Measurements from ENCODE around the gene RUBCNL. TPM values are rescaled to one million over a fixed set of nuclear protein-coding genes. Genes with fewer than 3 reads are reported as not detected.

RUBCNL gene
- polyA plus RNA-seq, 2 of the 4 experiments (the other 2 are of a cell fraction) = not detected

GRCh38 chr13:46329624-46330023 lies 57.4 kb downstream of the RUBCNL start:
- Histone ChIP-seq H3K9me3 (no peaks in the 10 kb centered on the region), H3K4me1 (no peaks in the 10 kb centered on the region), H3K4me3 (no peak overlapping the region), H3K4me2 (no peak overlapping the region), H3K27ac (no peak overlapping the region)
- TF ChIP-seq JUNB (IDR thresholded peaks at IDR 0.05) = no peak
- TF ChIP-seq MAZ (IDR thresholded peaks at IDR 0.05; ENCODE audit: borderline replicate concordance, low read depth, low read length) = no peak
- TF ChIP-seq HOXB5 (CRISPR knock-in tag; IDR thresholded peaks at IDR 0.05) = no peak
- no peak for TF ChIP-seq MYC (IDR thresholded peaks at IDR 0.05; ENCODE audit: borderline replicate concordance, low read length)
- no peak for TF ChIP-seq HOXA7 (CRISPR knock-in tag; IDR thresholded peaks at IDR 0.05)
- TF ChIP-seq TFCP2L1 (CRISPR knock-in tag; IDR thresholded peaks at IDR 0.05) = no peak
- TF ChIP-seq CBX2 (IDR thresholded peaks at IDR 0.05; ENCODE audit: borderline replicate concordance, low read depth) = no peak
- no peak for TF ChIP-seq RAD21 (conservative IDR thresholded peaks at IDR 0.05 in 1 of 2, IDR thresholded peaks at IDR 0.05 in 1 of 2)
- no peak for TF ChIP-seq BCL3 (IDR thresholded peaks at IDR 0.05)
- DNase-seq (ENCODE audit: low read depth in 1 of 2, low spot score in 1 of 2) = no peak
- ATAC-seq = no peak
- 65% methylated on average over 7 of the region's 7 CpGs for WGBS (ENCODE audit: missing lambda C conversion rate)
- FAIRE-seq = no peak
- ChIA-PET CTCF (no interaction called here), POLR2A (no interaction called here)

- CTCF ChIA-PET = no interaction called here
- TF ChIP-seq RAD21 (conservative IDR thresholded peaks at IDR 0.05 in 1 of 2, IDR thresholded peaks at IDR 0.05 in 1 of 2) (no peak), RCOR1 (IDR thresholded peaks at IDR 0.05; ENCODE audit: low read depth, low read length) (no peak), E2F6 (IDR thresholded peaks at IDR 0.05; ENCODE audit: borderline replicate concordance, low read depth) (no peak), TP53 (CRISPR knock-in tag; IDR thresholded peaks at IDR 0.05) (no peak), RARB (CRISPR knock-in tag; IDR thresholded peaks at IDR 0.05) (no peak), FOSL2 (IDR thresholded peaks at IDR 0.05) (no peak), FOSL2 (CRISPR knock-in tag; IDR thresholded peaks at IDR 0.05) (no peak), CTCF (IDR thresholded peaks at IDR 0.05) (no peak), FOXS1 (CRISPR knock-in tag; IDR thresholded peaks at IDR 0.05) (no peak), BCL3 (IDR thresholded peaks at IDR 0.05) (no peak), GATA3 (IDR thresholded peaks at IDR 0.05; ENCODE audit: borderline replicate concordance) (no peak), NPAS2 (CRISPR knock-in tag; IDR thresholded peaks at IDR 0.05; ENCODE audit: borderline replicate concordance) (no peak), ZFP36 (IDR thresholded peaks at IDR 0.05; ENCODE audit: borderline replicate concordance, partially characterized antibody) (no peak), CHD2 (IDR thresholded peaks at IDR 0.05; ENCODE audit: low read length, partially characterized antibody) (no peak), ZSCAN20 (CRISPR knock-in tag; IDR thresholded peaks at IDR 0.05) (no peak), HEYL (CRISPR knock-in tag; IDR thresholded peaks at IDR 0.05) (no peak), BHLHE40 (IDR thresholded peaks at IDR 0.05; ENCODE audit: low read depth, low read length) (no peak), ZC3H11A (IDR thresholded peaks at IDR 0.05) (no peak)
- TF ChIP-seq, protein P1, sequence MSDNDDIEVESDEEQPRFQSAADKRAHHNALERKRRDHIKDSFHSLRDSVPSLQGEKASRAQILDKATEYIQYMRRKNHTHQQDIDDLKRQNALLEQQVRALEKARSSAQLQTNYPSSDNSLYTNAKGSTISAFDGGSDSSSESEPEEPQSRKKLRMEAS (IDR thresholded peaks at IDR 0.05) = no peak
- TF ChIP-seq, protein P2, sequence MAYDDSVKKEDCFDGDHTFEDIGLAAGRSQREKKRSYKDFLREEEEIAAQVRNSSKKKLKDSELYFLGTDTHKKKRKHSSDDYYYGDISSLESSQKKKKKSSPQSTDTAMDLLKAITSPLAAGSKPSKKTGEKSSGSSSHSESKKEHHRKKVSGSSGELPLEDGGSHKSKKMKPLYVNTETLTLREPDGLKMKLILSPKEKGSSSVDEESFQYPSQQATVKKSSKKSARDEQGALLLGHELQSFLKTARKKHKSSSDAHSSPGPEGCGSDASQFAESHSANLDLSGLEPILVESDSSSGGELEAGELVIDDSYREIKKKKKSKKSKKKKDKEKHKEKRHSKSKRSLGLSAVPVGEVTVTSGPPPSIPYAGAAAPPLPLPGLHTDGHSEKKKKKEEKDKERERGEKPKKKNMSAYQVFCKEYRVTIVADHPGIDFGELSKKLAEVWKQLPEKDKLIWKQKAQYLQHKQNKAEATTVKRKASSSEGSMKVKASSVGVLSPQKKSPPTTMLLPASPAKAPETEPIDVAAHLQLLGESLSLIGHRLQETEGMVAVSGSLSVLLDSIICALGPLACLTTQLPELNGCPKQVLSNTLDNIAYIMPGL (CRISPR knock-in tag; IDR thresholded peaks at IDR 0.05; ENCODE audit: borderline replicate concordance) = no peak
- Histone ChIP-seq H3K27ac (no peak overlapping the region), H3K4me1 (no peaks in the 10 kb centered on the region), H3K9me3 (no peaks in the 10 kb centered on the region), H3K4me3 (no peak overlapping the region), H3K4me2 (no peak overlapping the region)
- 13% methylated on average over 1 of the region's 1 CpG for WGBS (ENCODE audit: missing lambda C conversion rate)
- POLR2A ChIA-PET = no interaction called here
- ATAC-seq (no peak), FAIRE-seq (no peak), DNase-seq (ENCODE audit: low read depth in 1 of 2, low spot score in 1 of 2) (no peak)
Measured at GRCh38 chr13:46327246-46327645, 59.8 kb downstream of the RUBCNL start.
